Neuronal stem cell (in vitro differentiated cells): Measurements from ENCODE around the gene TTC23.
A peak's percentile ranks its signal among the peaks of the same experiment; 100 is the strongest.

Experiments used
- DNase-seq: peaks from one replicate; pipeline ENCODE4 v3.0.0-alpha.2; 2013; ENCODE audit warnings: low spot score
- H2AFZ ChIP-seq: one replicate; pipeline ENCODE4 v1.6.1; 2013; ENCODE audit warnings: mild to moderate bottlenecking, low read length, inconsistent platforms
- H2AK5ac ChIP-seq: 2 replicates; pipeline ENCODE4 v1.6.1; 2013; ENCODE audit warnings: low read depth, mild to moderate bottlenecking, inconsistent platforms, low read length, moderate library complexity, mixed read lengths
- H2BK120ac ChIP-seq: 2 replicates; pipeline ENCODE4 v1.6.1; 2013; ENCODE audit warnings: low read depth, mild to moderate bottlenecking, inconsistent platforms, low read length, moderate library complexity, mixed read lengths
- H2BK12ac ChIP-seq: one replicate; pipeline ENCODE4 v1.6.1; 2013; ENCODE audit warnings: low read length, inconsistent platforms
- H2BK15ac ChIP-seq: 2 replicates; pipeline ENCODE4 v1.6.1; 2013; ENCODE audit warnings: mild to moderate bottlenecking, low read length, inconsistent platforms, mixed read lengths
- H2BK5ac ChIP-seq: one replicate; pipeline ENCODE4 v1.6.1; 2013; ENCODE audit warnings: inconsistent platforms, mild to moderate bottlenecking, low read length, moderate library complexity
- H3K14ac ChIP-seq: one replicate; pipeline ENCODE4 v1.6.1; 2013; ENCODE audit warnings: low read length, inconsistent platforms
- H3K18ac ChIP-seq: 2 replicates; pipeline ENCODE4 v1.6.1; 2013; ENCODE audit warnings: low read length, inconsistent platforms
- H3K23ac ChIP-seq: 2 replicates; pipeline ENCODE4 v1.6.1; 2013; ENCODE audit warnings: low read depth, mild to moderate bottlenecking, mixed read lengths, low read length, inconsistent platforms; ENCODE audit not compliant: poor library complexity
- H3K27ac ChIP-seq: replicated peaks from 3 replicates; pipeline ENCODE4 v1.5.1; 2013; ENCODE audit warnings: low read length, inconsistent platforms
- H3K27me3 ChIP-seq, 3 experiments: 2 replicates each; pipeline ENCODE4 v1.6.1; 2013; ENCODE audit warnings: low read length in 3 of 3, mild to moderate bottlenecking in 2 of 3, inconsistent platforms in 1 of 3, low read depth in 1 of 3, mixed read lengths in 1 of 3, moderate library complexity in 1 of 3; ENCODE audit not compliant: control insufficient read depth in 3 of 3, insufficient read depth in 3 of 3
- H3K36me3 ChIP-seq, 2 donors: replicated peaks in 1 of 2; 2 replicates each; pipeline ENCODE4 v1.6.1; 2013; ENCODE audit warnings: low read length in 2 of 2; ENCODE audit not compliant: control insufficient read depth in 2 of 2, insufficient read depth in 2 of 2
- H3K4ac ChIP-seq: 2 replicates; pipeline ENCODE4 v1.6.1; 2013; ENCODE audit warnings: inconsistent platforms, mild to moderate bottlenecking, low read length, moderate library complexity
- H3K4me1 ChIP-seq, 2 donors: 1 replicate in 1 of 2; 2 replicates in 1 of 2; pipeline ENCODE4 v1.6.1; 2013; ENCODE audit warnings: low read length in 2 of 2, low read depth in 1 of 2; ENCODE audit not compliant: control insufficient read depth in 2 of 2, insufficient read depth in 1 of 2
- H3K4me2 ChIP-seq: one replicate; pipeline ENCODE4 v1.6.1; 2013; ENCODE audit warnings: mild to moderate bottlenecking, low read length, inconsistent platforms; ENCODE audit not compliant: insufficient read depth, poor library complexity, severe bottlenecking
- H3K4me3 ChIP-seq, 2 donors: 2 replicates each; pipeline ENCODE4 v1.5.1; 2013; ENCODE audit warnings: low read length in 2 of 2, mild to moderate bottlenecking in 2 of 2, inconsistent platforms in 1 of 2, moderate library complexity in 1 of 2
- H3K79me1 ChIP-seq: one replicate; pipeline ENCODE4 v1.6.1; 2013; ENCODE audit warnings: low read depth, mild to moderate bottlenecking, inconsistent platforms, low read length, moderate library complexity
- H3K9ac ChIP-seq: one replicate; pipeline ENCODE4 v1.6.1; 2013; ENCODE audit warnings: mild to moderate bottlenecking, low read depth, low read length, inconsistent platforms; ENCODE audit not compliant: poor library complexity
- H3K9me3 ChIP-seq, 2 donors: replicated peaks in 1 of 2; 2 replicates each; pipeline versions ENCODE3 to v1.6.1; 2013; ENCODE audit warnings: low read length in 2 of 2, mild to moderate bottlenecking in 2 of 2, inconsistent platforms in 1 of 2, low read depth in 1 of 2, mixed read lengths in 1 of 2, moderate library complexity in 1 of 2; ENCODE audit not compliant: control insufficient read depth in 2 of 2, insufficient read depth in 1 of 2
- H4K8ac ChIP-seq: one replicate; pipeline ENCODE4 v1.6.1; 2013; ENCODE audit warnings: low read depth, mild to moderate bottlenecking, inconsistent platforms, low read length, moderate library complexity
- H4K91ac ChIP-seq: one replicate; pipeline ENCODE4 v1.6.1; 2013; ENCODE audit warnings: low read length, low read depth, mild to moderate bottlenecking, inconsistent platforms; ENCODE audit not compliant: poor library complexity
- WGBS, 2 donors: extraction: QIAGEN DNeasy Blood & Tissue Kit; methylation state at CpG; one replicate each; pipeline ENCODE4 v1.1.7; 2013; ENCODE audit warnings: missing lambda C conversion rate in 2 of 2, mixed read lengths in 1 of 2; ENCODE audit not compliant: insufficient read length in 2 of 2, insufficient replicate concordance in 1 of 2; ENCODE audit errors: extremely low coverage in 2 of 2; 5-methylcytosine and 5-hydroxymethylcytosine counted together

Gene TTC23

DNA sequence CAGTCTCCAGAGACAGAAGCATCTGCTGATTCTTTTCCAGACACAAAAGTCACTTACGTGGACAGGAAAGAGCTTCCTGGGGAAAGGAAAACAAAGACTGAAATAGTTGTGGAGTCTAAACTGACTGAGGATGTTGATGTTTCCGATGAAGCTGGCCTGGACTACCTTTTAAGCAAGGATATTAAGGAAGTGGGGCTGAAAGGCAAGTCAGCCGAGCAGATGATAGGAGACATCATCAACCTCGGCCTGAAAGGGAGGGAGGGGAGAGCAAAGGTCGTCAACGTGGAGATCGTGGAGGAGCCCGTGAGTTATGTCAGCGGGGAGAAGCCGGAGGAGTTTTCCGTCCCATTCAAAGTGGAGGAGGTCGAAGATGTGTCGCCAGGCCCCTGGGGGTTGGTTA lies 119.1 kb downstream of the TTC23 start:
- Histone ChIP-seq H2BK120ac (no peak overlapping the region), H3K9me3 (peaks cover 0 to 7% of the 10 kb centered on the region in 2 donors), H3K4me2 (no peak overlapping the region), H2AFZ (no peak overlapping the region), H3K27me3 (no peaks in the 10 kb centered on the region), H3K79me1 (no peaks in the 10 kb centered on the region), H2BK15ac (no peak overlapping the region), H3K27ac (no peak overlapping the region), H3K4ac (no peak overlapping the region), H2BK12ac (no peak overlapping the region), H3K4me3 (no peak overlapping the region), H2BK5ac (no peak overlapping the region), H3K23ac (no peak overlapping the region), H3K9ac (no peak overlapping the region), H3K4me1 (peaks cover 6 to 17% of the 10 kb centered on the region in 2 donors), H3K14ac (no peak overlapping the region), H2AK5ac (no peak overlapping the region), H3K18ac (no peak overlapping the region), H4K91ac (no peak overlapping the region), H4K8ac (no peak overlapping the region), H3K36me3 (peaks cover 1 to 67% of the 10 kb centered on the region in 2 donors)
- WGBS, 2 donors: no CpG with 5 or more reads among the region's 13 CpGs
- DNase-seq: no peak

DNA sequence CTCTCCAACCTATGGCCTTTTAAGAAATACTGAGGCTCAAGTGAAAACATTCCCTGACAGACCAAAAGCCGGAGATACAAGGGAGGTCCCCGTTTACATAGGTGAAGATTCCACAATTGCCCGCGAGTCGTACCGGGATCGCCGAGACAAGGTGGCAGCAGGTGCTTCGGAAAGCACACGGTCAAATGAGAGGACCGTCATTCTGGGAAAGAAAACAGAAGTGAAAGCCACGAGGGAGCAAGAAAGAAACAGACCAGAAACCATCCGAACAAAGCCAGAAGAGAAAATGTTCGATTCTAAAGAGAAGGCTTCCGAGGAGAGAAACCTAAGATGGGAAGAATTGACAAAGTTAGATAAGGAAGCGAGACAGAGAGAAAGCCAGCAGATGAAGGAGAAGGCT lies 119.7 kb downstream of the TTC23 start:
- no peak overlapping the region for H2AK5ac ChIP-seq

DNA sequence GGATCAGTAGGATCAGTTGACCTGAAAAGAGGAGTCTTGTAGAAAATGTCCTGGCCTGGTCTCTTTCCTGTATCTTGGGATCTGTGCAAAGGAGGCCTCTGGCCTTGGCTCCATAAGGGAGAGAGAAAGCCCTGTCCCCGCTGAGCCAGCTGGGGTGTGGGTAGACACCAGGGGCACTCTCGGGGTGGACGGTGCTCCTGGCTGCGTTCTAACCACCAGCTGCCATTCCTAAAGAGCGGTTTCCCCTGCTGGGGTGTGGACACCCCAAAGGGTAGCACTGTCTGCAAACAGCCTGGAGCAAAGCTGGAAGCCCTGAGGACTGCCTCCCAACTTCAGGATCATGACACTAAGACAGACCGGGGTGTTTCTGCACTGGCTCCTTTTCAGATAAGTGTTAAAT lies 121.0 kb downstream of the TTC23 start:
- Histone ChIP-seq H2BK5ac (no peak overlapping the region), H3K79me1 (no peaks in the 10 kb centered on the region), H3K9me3 (peaks cover 0 to 7% of the 10 kb centered on the region in 2 donors), H3K18ac (peak overlapping the region; percentile 36), H3K27ac (no peak overlapping the region), H4K91ac (no peak overlapping the region), H2AFZ (no peak overlapping the region), H2BK120ac (no peak overlapping the region), H3K4me2 (no peak overlapping the region), H3K36me3 (peaks cover 1 to 59% of the 10 kb centered on the region in 2 donors), H3K9ac (no peak overlapping the region), H3K23ac (no peak overlapping the region), H3K4me1 (peaks cover 19 to 29% of the 10 kb centered on the region in 2 donors), H3K14ac (no peak overlapping the region), H3K27me3 (no peaks in the 10 kb centered on the region), H2BK15ac (no peak overlapping the region), H3K4ac (no peak overlapping the region), H4K8ac (no peak overlapping the region), H3K4me3 (no peak overlapping the region), H2BK12ac (no peak overlapping the region), H2AK5ac (no peak overlapping the region)
- DNase-seq: no peak
- no CpG with 5 or more reads among the region's 6 CpGs for WGBS, 2 donors

More for the DNA sequence above, 119.7 kb downstream of the TTC23 start:
- H2BK15ac ChIP-seq: no peak overlapping the region
- H2BK120ac ChIP-seq: no peak overlapping the region
- H3K18ac ChIP-seq: no peak overlapping the region
- WGBS, 2 donors: no CpG with 5 or more reads among the region's 16 CpGs
- no peak overlapping the region for H3K4me3 ChIP-seq
- no peak overlapping the region for H2AFZ ChIP-seq
- no peak overlapping the region for H3K4me2 ChIP-seq
- no peak overlapping the region for H3K4ac ChIP-seq
- H3K79me1 ChIP-seq: no peaks in the 10 kb centered on the region
- peaks cover 1 to 65% of the 10 kb centered on the region in 2 donors for H3K36me3 ChIP-seq
- H3K23ac ChIP-seq: no peak overlapping the region
- no peak overlapping the region for H3K14ac ChIP-seq
- H2BK12ac ChIP-seq: no peak overlapping the region
- DNase-seq: no peak
- no peak overlapping the region for H4K8ac ChIP-seq
- H3K4me1 ChIP-seq: peaks cover 8 to 18% of the 10 kb centered on the region in 2 donors
- no peak overlapping the region for H4K91ac ChIP-seq
- H3K27ac ChIP-seq: no peak overlapping the region
- no peaks in the 10 kb centered on the region for H3K27me3 ChIP-seq
- H3K9me3 ChIP-seq: peaks cover 0 to 7% of the 10 kb centered on the region in 2 donors
- no peak overlapping the region for H3K9ac ChIP-seq
- H2BK5ac ChIP-seq: no peak overlapping the region

DNA sequence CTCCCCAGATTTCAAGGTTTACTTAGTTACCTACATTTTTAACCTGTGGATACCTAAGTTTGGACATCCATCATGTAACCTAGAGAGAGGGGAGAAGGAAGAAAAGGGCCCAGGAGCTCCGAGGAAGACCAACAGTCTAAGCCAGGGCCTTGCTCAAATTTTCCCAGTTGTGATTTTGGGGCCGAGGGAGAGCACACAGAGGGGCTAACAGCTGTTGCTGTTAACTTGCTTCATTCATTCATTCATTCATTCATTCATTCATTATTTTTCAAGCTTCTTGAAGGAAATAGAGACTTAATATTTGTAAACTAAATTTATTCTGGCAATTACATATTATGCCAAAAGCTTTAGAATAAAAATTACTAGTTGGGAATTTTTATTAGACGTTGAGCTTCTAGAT lies 121.6 kb downstream of the TTC23 start:
- Histone ChIP-seq H3K4me2 (no peak overlapping the region), H3K36me3 (peaks cover 1 to 58% of the 10 kb centered on the region in 2 donors), H3K9ac (no peak overlapping the region), H3K79me1 (no peaks in the 10 kb centered on the region), H3K18ac (no peak overlapping the region), H3K4ac (no peak overlapping the region), H2AK5ac (no peak overlapping the region), H3K23ac (no peak overlapping the region), H2BK12ac (no peak overlapping the region), H4K91ac (no peak overlapping the region), H3K14ac (no peak overlapping the region), H2BK120ac (no peak overlapping the region), H3K4me1 (peaks cover 24 to 32% of the 10 kb centered on the region in 2 donors), H2BK5ac (no peak overlapping the region), H4K8ac (no peak overlapping the region), H2BK15ac (no peak overlapping the region), H3K4me3 (no peak overlapping the region), H3K27ac (no peak overlapping the region), H3K27me3 (no peaks in the 10 kb centered on the region), H2AFZ (no peak overlapping the region), H3K9me3 (peaks cover 0 to 7% of the 10 kb centered on the region in 2 donors)
- no CpG with 5 or more reads among the region's 3 CpGs for WGBS, 2 donors
- DNase-seq: no peak
